ENCODE measurements around the gene TARP.
"Not testable (repeated sequence)": the region's sequence is repeated elsewhere in the genome, so short reads cannot be mapped to it uniquely, and the experiment has no call there.

Gene TARP

DNA sequence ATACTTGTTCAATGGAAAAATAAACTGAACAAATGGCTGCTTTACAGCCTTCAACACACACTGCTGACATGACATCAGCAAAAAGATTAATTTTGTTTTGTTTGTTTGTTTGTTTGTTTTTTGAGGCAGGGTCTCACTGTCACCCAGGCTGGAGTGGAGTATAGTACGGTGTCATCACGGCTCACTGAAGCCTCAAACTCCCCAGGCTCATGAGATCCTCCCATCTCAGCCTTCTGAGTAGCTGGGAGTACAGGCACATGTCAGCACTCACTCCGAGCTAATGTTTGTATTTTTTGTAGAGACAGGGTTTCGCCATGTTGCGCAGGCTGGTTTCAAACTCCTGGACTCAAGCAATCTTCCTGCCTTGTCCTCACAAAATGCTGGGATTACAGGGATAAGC is 10.9 kb downstream of the TARP start:
- no peaks in the 10 kb centered on the region for H3K4me1 Mint-ChIP-seq
- no peak overlapping the region for H3K27ac Mint-ChIP-seq
- H3K27me3 Mint-ChIP-seq (ENCODE audit: low read depth), result no peaks in the 10 kb centered on the region
- H3K4me3 Mint-ChIP-seq, result no peak overlapping the region
- no peaks in the 10 kb centered on the region for H3K36me3 Mint-ChIP-seq (ENCODE audit: low read depth)
- TF ChIP-seq, protein P1, sequence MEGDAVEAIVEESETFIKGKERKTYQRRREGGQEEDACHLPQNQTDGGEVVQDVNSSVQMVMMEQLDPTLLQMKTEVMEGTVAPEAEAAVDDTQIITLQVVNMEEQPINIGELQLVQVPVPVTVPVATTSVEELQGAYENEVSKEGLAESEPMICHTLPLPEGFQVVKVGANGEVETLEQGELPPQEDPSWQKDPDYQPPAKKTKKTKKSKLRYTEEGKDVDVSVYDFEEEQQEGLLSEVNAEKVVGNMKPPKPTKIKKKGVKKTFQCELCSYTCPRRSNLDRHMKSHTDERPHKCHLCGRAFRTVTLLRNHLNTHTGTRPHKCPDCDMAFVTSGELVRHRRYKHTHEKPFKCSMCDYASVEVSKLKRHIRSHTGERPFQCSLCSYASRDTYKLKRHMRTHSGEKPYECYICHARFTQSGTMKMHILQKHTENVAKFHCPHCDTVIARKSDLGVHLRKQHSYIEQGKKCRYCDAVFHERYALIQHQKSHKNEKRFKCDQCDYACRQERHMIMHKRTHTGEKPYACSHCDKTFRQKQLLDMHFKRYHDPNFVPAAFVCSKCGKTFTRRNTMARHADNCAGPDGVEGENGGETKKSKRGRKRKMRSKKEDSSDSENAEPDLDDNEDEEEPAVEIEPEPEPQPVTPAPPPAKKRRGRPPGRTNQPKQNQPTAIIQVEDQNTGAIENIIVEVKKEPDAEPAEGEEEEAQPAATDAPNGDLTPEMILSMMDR (IDR thresholded peaks at IDR 0.05; ENCODE audit: unreplicated experiment in 3 of 3), result no peak
- no peaks in the 10 kb centered on the region for H3K9me3 Mint-ChIP-seq

DNA sequence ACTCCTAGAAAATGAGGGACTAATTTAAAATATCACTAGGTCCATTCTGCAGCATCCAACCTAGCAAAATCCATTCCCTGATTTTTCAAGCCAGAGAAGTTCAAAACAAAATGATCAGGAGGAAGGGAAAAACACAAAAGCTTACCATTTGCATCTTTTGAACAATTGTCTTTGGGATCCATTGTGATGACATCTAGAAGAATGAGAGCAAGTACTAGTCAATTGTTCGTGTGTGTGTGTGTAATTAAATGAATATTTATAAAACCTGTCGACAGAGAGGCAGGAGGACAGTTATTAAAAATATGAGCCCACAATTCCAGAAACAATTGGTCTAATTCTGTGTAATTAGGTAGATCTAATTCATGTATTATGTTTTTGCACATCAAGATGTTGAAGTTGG is 11.4 kb downstream of the TARP start:
- H3K9me3 Mint-ChIP-seq; H3K4me1 Mint-ChIP-seq; H3K27me3 Mint-ChIP-seq (ENCODE audit: low read depth); H3K4me3 Mint-ChIP-seq; H3K27ac Mint-ChIP-seq; H3K36me3 Mint-ChIP-seq (ENCODE audit: low read depth): not testable (repeated sequence)

DNA sequence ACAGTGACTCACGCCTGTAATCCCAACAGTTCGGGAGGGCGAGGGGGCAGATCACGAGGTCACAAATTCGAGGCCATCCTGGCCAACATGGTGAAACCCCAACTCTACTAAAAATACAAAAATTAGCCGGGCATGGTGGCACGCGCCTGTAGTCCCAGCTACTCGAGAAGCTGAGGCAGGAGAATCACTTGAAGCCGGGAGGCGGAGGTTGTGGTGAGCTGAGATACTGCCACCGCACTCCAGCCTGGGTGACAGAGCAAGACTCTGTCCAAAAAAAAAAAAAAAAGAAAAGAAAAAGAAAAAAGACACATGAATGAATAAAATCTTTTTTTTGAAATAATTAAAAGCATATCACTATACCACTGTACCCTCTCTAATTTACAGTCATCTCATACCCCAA is 11.8 kb downstream of the TARP start:
- not testable (repeated sequence) for H3K9me3 Mint-ChIP-seq; H3K4me3 Mint-ChIP-seq; H3K27ac Mint-ChIP-seq; H3K36me3 Mint-ChIP-seq (ENCODE audit: low read depth); H3K27me3 Mint-ChIP-seq (ENCODE audit: low read depth); H3K4me1 Mint-ChIP-seq

DNA sequence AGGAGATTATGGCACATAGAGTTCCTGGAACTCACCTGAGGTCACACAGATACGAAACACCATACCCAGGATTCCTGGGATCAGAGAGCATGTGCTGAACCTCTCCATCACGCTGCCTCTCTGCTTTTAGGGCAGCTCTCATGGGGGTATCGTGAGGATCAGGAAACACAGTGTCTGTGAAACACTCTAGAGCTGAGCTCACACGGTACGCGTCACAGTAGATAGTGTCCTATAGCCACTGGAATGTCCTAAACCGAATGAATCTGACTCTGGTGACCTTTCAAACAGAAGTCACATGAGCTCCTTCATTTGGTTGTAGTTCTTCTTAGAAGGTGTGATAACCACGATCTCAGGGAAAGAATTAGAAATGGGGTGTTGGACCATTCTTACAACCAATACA is 14.3 kb downstream of the TARP start:
- not testable (repeated sequence) for H3K4me1 Mint-ChIP-seq; H3K36me3 Mint-ChIP-seq (ENCODE audit: low read depth); H3K27me3 Mint-ChIP-seq (ENCODE audit: low read depth); H3K9me3 Mint-ChIP-seq; H3K27ac Mint-ChIP-seq; H3K4me3 Mint-ChIP-seq

DNA sequence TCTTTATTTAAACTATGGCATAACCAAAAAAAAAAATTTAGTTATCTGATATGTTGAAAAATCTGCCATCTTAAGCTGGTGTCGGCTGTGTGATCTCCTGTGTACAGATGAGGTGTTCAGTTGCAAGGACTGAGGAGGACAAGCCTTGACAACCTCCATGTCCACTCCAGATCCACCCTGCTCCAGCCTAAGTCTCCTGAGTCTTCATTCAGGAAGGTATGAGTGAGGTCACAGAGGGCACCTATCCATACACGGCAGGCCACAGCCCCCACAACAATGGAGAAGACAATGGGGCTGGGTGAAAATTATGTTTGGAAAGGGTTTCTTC is 16.1 kb downstream of the TARP start:
- Mint-ChIP-seq H3K9me3 (no peaks in the 10 kb centered on the region), H3K27me3 (ENCODE audit: low read depth) (no peaks in the 10 kb centered on the region), H3K27ac (no peak overlapping the region), H3K4me3 (no peak overlapping the region), H3K4me1 (no peaks in the 10 kb centered on the region), H3K36me3 (ENCODE audit: low read depth) (no peaks in the 10 kb centered on the region)
- TF ChIP-seq, protein P1 (IDR thresholded peaks at IDR 0.05; ENCODE audit: unreplicated experiment in 3 of 3), result no peak

DNA sequence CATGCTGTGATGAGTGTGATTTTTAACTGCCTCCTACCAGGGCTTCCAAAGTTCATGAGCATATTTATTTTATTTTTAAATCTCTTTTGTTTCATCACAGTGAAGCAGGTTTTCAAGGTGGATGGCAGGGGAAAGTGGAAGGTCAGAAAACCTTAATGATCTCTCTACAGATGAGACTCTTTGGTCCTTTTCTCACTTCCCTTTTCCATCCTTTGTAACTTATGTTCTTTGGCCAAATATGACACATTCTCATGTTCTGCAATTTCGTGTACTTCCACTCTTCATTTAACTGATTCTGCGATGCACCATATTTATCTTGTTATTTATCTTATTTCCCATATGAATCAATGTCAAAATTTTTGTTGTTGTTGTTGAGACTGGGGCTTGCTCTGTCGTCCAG is 23.6 kb downstream of the TARP start:
- not testable (repeated sequence) for H3K27me3 Mint-ChIP-seq (ENCODE audit: low read depth); H3K4me3 Mint-ChIP-seq; H3K36me3 Mint-ChIP-seq (ENCODE audit: low read depth); H3K27ac Mint-ChIP-seq; H3K9me3 Mint-ChIP-seq; H3K4me1 Mint-ChIP-seq

DNA sequence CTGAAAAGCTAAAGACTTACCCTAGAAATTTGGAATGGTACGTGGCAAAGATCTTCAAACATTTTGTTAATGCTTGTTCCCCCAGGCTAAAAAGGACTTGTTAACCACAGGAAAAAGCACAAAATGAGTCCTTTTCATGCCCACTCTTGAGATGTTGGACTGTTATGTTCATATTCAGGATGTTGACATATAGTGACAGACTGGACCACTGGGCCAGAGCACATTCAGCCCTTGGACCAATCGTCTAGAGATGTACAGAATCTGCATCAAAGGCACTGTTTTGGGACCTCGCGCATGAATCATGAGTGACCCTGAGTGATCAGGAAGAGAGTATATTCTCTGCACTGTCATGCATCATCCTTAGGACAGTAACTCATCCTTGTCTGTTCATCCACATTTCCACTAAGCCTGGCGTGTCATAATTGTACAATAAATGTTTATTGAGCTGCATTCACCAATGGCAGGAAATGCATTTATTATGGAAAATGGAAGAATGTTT is 25.3 kb downstream of the TARP start:
- TF ChIP-seq, protein P1 (IDR thresholded peaks at IDR 0.05; ENCODE audit: unreplicated experiment in 3 of 3), result no peak
- Mint-ChIP-seq H3K27ac (no peak overlapping the region), H3K36me3 (ENCODE audit: low read depth) (no peaks in the 10 kb centered on the region), H3K9me3 (no peaks in the 10 kb centered on the region), H3K4me3 (no peak overlapping the region), H3K27me3 (ENCODE audit: low read depth) (peaks cover 3% of the 10 kb centered on the region), H3K4me1 (no peaks in the 10 kb centered on the region)

DNA sequence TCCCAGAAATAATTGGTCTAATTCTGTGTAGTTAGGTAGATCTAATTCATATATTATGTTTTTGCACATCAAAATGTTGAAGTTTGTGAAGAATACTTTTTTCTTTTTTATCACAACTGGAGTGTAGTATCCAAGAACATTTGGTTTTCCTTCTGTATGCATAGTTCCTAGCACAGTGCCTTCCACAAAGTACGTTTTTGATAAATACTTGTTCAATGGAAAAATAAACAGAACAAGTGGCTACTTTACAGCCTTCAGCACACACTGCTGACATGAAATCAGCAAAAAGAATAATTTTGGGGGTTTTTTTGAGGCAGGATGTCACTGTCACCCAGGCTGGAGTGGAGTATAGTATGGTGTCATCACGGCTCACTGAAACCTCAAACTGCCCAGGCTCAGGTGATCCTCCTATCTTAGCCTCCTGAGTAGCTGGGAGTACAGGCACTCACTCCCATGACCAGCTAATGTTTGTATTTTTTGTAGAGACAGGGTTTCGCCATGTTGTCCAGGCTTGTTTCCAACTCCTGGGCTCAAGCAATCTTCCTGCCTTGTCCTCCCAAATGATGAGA is 27.9 kb downstream of the TARP start:
- H3K36me3 Mint-ChIP-seq (ENCODE audit: low read depth), result no peaks in the 10 kb centered on the region

More for the DNA sequence above, 27.9 kb downstream of the TARP start:
- TF ChIP-seq, protein P1 (IDR thresholded peaks at IDR 0.05; ENCODE audit: unreplicated experiment in 3 of 3), result no peak
- Mint-ChIP-seq H3K27ac (no peak overlapping the region), H3K4me3 (no peak overlapping the region), H3K27me3 (ENCODE audit: low read depth) (peaks cover 3% of the 10 kb centered on the region), H3K4me1 (no peaks in the 10 kb centered on the region), H3K9me3 (no peaks in the 10 kb centered on the region)

All from nephron (organoid).